Stimulated activated CD8-positive, alpha-beta memory T cell treated with anti-CD3 and anti-CD28 coated beads, Interleukin-4, amount 100 ng/mL, for 1 hour (primary cell): Measurements from ENCODE around the gene EXTL1.
"Not testable (repeated sequence)": the region's sequence is repeated elsewhere in the genome, so short reads cannot be mapped to it uniquely, and the experiment has no call there.

Experiments used
- DNase-seq, 2 donors: peaks; one replicate each; pipeline ENCODE4 v3.0.0-alpha.2; 2020; ENCODE audit warnings: low read depth in 2 of 2, low spot score in 1 of 2

Gene EXTL1, protein sequence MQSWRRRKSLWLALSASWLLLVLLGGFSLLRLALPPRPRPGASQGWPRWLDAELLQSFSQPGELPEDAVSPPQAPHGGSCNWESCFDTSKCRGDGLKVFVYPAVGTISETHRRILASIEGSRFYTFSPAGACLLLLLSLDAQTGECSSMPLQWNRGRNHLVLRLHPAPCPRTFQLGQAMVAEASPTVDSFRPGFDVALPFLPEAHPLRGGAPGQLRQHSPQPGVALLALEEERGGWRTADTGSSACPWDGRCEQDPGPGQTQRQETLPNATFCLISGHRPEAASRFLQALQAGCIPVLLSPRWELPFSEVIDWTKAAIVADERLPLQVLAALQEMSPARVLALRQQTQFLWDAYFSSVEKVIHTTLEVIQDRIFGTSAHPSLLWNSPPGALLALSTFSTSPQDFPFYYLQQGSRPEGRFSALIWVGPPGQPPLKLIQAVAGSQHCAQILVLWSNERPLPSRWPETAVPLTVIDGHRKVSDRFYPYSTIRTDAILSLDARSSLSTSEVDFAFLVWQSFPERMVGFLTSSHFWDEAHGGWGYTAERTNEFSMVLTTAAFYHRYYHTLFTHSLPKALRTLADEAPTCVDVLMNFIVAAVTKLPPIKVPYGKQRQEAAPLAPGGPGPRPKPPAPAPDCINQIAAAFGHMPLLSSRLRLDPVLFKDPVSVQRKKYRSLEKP

DNA sequence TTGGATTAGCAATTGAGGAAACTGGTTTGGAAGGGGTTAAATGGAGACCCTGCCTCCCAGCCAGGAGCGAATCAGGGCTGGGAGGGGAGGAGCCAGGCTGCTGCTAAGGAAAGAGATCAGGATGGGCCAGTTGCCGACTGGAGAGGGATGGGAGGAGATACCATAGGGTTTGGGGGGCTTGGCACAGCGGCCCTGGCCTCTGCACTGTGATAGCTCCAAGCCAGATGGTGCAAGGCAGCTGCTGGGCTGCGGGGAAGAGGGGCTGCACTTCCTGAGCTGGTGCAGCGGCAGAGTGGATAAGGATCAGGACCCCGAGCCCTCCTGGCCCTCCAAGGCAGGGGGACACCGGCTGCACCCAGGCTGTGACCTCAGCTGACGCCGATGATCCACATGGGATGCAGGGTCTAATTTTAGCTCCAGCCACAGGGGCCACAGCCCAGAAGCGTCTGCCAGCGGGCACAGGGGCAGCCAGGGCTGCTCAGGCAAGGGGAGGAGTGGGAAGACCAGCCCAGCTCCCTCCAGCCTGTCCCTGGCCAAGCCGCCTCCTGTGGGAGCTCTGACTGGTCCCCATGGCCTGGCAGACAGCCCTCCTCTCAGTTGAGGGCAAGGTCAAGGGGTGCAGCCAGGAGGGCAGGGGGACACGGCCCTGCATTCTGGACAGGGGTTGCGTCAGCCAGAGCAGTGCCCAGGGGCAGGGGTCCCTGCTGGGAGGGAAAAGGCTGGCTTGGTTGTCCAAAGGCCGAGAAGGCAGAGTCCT is at the start of gene EXTL1:
EXTL1 (plus strand) TSS at position 129 of the 757 bp plus-strand sequence. CDS start 872 bp downstream, outside the sequence.
- DNase-seq = no peak

DNA sequence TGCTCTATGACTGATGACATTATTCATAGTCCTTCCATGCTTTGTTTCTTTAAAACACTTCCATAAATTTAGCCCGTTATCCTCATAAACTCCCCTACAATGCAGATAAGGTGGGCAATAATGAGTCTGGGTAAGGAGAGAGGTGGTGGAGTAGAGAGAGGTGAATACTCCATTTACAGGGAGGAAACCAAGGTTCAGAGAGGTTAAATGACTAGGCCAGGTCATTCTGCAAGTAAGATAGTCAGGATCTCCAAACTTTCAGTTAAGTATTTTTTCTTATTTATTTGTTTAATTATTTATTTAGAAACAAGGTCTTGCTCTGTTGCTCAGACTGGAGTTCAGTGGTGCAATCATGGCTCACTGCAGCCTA is 49.8 kb upstream of the EXTL1 start:
- no peak for DNase-seq

DNA sequence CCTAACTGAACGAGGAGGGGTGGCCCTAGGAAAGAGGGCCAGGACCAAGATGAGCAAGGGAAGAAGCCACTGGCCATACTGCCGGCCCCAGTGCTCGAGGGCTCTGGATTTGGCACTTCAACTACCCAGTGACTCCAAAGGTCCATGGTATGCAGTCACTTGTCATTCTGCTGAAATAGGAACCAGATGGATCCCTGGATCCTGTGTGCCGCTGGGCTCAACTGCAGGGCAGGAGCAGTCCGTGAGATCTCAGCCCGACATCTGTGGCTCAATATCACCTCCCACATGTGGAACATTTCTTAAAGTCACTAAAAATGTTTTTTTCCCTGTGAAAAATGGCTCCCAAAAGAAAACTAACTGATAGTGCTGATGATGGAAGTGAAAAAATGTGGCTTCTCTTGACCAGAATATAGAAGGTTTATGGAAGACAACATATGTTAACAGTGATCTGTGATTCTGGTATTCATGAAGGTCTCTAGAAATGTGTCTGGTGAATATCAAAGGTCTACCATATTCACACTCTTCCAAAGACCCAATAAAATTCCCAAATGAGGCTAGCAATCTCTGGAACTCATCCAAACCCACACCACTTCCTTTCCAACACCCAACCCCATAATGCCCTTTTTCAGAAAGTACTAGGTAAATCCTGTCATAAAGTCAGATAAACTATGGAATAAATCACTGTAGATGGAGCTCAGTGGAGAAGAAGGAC is 47.8 kb upstream of the EXTL1 start:
- no peak for DNase-seq

DNA sequence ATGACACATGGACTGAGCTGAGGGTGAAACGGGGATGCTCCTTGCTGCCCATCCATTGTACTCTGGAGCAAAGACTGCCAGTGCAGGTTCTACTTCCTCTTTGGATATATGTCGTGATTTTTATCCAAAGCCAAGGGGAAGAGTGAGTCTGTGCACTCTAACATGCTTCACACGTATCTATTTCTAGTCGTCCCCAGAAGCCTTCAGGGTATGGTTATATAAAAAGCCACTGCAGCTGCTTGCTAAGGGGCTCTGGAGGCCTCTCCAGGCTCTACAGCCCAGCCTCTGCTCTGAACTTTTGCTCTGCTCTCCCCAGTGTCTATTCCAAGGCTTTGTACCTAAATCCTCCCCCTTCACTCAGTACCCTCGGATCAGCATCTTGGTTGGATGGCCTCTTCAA is 43.8 kb upstream of the EXTL1 start:
- DNase-seq = no peak

DNA sequence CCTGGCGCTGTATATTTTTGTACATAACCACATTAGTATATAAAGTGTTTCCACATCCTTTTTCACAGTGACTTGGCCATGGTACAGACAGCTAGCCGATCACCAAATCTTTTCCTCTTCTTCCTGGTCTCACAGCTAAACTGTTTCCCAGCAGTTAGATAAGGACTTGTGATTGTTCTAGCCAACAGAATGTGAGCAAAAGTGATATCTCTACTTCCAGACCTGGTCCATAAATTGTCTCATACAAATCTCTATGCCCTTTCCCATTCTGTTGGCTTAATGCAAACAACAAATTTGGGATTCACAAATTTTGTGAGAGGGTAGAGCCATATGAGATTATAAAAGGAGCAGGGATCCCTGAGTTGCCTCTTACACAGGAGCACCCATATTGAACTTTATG is 43.2 kb upstream of the EXTL1 start:
- DNase-seq = no peak

DNA sequence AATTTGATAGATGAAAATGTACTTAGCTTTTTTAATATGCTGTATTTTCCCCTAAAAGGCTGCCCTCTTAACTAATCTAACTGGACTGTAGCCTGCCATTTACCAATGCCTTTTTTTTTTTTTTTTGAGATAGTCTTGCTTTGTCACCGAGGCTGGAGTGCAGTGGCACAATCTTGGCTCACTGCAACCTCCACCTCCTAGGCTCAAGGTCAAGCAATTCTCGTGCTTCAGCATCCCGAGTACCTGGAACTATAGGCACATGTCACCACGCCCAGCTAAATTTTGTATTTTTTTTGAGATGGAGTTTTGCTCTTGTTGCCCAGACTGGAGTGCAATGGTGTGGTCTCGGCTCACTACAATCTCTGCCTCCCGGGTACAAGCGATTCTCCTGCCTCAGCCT is 42.4 kb upstream of the EXTL1 start:
- no peak for DNase-seq

DNA sequence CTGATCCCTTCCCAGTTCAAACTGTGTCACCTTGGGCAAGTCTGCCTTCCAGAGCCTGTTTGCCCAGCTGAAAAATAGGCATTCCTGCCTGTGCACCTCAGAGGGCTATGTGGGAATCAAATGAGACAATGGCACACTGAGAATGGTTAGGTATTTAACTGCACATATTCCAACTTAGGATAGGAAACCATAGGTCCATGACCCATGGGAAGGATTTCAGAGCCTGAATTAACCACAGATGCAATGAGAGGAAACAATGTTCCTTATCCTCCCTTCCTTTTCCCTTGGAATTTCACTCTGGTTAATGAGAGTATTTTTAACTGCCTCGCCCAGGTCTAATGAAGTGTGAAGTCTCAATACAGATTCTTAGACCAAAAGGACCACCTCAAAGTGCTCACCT is 36.4 kb upstream of the EXTL1 start:
- DNase-seq = no peak

DNA sequence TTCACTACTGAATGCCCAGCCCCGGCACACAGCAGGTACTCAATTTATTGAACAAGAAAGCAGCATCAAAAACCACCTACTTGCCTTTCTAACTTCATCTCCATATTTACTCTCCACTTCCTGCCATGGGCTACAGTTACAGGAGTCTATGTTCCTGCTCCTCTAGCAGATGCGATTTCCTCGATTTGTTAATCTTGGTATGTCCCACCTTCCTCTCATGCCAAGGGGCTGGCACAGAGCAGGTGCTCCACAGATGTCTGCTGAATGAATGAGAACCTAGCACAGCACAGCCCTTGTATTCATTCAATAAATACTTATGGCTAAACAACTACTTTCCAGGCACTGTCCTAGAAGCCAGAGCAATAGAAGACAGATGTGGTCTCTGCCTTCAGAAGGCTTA is 35.9 kb upstream of the EXTL1 start:
- DNase-seq = no peak

DNA sequence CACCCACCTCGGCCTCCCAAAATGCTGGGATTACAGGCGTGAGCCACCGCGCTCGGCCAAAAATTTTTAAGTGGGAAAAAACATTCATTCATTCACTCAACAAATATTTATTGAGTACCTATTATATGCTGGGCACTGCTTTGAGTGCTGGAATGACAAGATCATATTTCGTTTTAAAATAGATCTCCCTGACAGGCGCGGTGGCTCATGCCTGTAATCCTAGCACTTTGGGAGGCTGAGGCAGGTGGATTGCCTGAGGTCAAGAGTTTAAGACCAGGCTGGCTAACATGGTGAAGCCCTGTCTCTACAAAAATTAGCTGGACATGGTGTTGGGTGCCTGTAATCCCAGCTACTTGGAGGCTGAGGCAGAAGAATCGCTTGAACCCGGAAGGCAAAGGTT is 34.8 kb upstream of the EXTL1 start:
- DNase-seq = not testable (repeated sequence)

DNA sequence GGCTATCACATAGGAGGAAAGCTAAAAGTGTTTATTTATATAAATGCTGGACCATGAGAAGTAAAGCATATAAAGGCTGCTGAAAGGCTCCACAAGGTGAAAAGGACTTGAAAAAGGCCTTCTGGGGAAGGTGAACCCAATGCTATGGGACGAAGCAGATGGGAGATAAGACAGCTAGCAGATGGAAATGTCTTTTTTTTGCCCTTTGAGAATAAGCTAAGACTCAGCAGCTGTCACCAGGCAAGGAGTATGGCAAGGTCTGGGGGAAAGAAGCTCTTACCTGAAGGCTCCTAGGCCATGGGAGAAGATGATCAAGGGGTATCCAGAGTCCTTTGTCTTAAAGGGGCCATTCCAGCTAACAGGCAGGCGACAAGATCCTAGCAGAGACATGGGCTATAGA is 33.6 kb upstream of the EXTL1 start:
- no peak for DNase-seq

DNA sequence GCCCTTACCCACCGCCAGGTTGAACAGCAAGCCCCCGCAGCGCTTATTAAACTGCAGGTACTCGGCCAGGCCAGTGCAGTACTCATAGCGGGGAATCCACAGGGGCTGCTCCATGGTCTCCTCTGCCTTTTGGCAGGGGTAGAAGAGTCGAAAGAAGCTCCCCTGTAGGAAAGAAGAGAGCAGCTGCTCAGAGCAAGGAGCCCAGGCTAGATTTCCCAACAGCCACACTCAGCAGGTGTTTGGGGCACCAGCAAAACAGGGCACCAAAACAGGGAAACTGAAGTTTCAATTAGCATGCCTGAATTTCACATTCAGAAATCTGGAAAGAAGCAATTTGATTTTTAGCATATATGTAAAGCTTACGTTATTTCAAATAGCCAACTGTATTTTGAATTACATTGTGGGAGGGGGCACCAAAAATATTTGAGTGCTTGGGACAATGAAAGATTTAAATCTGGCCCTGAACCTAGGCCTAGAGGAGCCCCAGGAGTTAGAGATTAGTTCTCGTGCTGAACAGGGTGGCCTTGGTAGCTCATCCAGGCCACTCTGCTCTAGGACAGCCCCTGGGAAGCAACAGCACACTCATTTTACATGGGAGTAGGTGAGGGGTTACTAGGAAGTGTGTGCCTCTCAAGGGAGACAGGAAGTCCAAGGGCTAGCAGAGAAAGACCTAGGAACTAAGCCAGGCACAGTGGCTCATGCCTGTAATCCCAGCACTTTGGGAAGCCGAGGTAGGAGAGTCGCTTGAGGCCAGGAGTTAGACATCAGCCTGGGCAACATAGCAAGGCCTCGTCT is 31.9 kb upstream of the EXTL1 start:
- DNase-seq = no peak

DNA sequence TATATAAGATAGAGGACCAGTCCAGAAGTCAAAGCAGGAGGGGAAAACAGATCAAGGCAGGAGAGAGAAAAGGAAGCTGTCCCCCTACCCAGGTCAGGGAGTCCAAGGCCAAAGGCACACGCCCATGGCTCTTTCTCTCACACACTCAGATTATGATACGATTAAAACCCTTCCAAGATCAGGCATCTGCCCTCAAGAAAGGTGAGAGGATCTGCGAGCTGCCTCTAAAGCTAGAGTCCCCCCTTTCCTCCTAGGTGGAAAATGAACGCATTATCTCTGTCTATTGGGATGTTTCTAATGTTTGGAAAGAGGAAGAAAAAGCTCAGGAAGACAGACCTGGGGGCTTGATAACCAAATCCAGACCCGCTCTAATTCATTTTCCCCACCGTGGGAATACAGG is 31.3 kb upstream of the EXTL1 start:
- no peak for DNase-seq

DNA sequence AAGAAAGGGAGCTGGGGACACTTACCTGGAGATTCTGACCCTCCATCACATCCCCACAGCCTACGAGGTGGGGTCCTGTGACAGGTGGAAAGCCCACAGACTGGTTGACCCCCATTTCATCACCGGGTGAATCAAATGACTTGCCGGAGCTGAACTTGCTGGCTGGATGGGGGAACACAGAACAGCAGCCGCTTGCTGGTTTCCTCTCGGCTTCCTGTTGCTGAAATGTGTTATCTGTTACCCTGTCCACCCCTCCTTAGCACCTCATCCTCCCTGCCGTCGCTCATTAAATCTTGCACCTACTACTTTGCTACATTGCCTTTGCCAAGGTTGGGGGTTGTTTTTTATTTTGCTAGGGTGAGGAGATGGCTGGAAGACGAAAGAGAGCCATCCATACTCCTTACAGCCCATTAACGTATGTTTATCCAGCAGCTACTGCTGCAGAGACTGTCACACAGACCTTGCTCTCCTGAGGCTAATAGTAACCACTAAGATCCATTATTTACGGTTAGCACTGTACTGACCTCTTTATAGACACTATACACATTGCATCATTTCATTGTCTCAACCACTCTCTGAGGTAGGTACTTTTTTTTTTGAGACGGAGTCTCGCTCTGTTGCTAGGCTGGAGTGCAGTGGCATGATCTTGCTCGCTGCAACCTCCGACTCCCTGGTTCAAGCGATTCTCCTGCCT is 30.7 kb upstream of the EXTL1 start:
- DNase-seq = peak; percentile 16 to 40

DNA sequence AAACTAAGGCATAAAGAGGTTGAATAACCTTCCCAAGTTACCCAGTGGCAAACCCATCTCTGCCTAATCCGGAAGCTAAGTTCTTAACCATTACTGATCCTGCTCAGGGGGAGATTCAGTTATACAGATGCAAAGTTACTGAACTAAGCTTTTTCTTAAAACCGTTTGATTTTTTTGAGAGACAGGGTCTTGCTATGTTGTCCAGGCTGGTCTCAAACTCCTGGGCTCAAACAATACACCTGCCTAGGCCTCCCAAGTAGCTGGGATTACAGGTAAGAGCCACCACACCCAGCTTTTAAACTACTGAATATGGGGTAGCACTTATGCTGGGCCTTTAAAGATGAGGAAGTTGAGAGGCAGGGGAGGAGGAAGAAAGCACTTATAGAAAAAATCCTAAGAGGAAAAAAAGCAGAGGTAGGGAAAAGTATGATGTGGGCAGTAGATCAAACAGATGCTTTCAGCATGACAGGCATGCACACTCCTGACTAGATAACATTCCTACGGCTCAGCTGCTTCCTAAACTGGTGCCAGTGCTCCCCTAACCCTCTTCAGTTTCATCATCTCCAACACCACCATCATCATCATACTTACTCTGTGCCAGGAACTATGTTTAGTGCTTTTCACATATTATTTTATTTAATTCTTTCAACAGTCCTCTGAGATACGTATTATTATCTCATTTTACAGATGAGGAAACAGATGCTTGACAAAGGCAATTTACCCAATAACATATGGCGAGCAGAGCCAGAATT is 29.5 kb upstream of the EXTL1 start:
- no peak for DNase-seq

DNA sequence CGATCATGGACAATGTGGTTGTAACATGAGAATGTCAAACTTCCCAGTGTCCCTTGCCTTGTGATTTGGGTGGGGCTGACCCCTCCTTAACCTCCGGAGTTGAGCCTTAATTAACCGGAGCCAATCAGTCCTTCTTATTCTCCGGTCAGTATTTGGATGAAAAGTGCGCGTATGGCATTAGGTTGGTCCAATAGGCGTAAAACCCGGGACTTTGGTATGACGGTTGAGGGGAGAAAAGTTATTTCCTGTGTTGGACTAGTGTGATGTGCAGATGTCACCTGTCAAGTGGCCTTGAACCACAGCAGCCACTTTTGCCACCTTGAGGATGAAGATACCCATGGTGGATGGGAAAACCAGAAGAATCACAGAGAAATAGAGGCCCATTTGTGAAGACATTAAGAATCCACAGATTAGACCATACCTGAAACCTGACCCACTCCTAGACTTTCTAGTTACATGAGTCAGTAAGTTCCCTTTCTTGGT is 28.8 kb upstream of the EXTL1 start:
- no peak for DNase-seq

DNA sequence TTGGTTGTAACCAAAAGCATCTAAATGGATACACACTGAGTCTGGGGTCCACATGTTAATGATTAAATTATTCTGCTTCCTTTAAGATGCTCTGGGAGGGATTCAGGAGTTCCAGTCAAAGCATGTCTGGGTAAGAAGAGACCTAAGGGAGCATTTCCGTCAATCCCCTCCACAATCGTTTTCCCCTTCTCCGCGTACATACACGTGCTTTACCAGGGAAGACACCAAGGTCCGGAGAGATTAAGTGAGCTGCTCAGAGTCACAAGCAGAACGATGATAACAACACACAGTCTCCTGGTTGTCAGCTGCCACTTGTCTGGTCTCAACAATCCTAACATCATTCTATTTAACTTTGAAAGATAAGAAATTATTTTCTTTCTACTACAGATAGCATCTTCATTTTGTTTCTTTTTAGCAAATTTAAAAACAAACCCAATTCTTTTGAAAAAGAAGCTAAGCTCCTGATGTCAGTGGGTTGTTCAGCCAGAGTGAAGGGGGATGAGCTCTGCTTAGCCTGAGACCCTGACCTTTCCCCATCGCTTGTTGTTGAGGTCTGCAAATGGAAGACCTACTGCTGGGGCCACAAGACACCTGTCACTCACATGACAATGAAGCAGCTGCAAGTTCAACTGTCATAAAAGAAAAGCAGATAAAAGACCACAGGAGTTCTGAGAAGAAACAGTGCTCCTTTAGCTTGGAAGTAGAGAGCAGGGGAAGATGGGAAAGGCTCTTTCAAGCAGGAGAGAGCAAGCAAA is 28.2 kb upstream of the EXTL1 start:
- DNase-seq = no peak

DNA sequence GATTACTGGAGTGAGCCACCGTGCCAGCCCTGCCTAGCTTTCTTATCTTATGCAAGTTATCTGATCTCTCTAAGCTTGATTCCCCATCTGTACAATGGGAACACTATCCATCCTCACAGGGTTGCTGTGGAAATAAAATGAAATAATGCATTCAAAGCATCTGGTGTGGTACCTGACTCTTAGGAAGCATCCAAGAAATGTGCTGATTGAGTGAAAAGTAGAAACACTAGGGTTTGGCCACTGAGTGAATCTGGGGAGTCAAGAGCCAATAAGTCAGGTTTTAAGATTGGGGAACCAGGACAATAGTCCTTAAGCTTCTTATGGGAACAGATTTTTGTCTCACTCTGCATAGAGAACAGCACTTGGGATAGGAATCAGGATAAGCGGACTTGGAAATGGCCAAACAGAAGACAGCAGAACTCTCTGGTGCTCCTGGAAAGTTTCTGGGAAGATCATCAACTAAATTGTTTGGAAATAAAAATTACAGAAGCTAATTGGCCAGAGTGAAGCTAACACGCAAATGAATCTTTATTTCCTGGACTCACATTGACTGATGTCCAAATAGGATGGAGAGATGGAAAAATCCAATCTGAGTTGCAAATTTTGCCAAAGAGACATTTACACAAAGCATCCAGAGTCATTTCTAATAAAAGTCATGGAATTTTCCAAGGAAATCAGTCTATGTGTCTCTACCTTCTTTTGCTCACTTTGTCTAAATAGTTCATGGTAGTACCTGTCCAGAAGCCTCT is 27.0 kb upstream of the EXTL1 start:
- no peak for DNase-seq
